ENCODE results near the gene GRM8. TPM values are rescaled to one million over a fixed set of nuclear protein-coding genes. Genes with fewer than 3 reads are reported as not detected.

Gene GRM8
- total RNA-seq, 1 donor from 2014 or later: 0.16 TPM

GRCh38 chr7:127151379-127151778 is 101.4 kb downstream of the GRM8 start:
- DNase-seq (ENCODE audit: low spot score): no peak

- no peak for DNase-seq (ENCODE audit: low spot score)
Measured at GRCh38 chr7:127150543-127150942, 102.2 kb downstream of the GRM8 start.

- DNase-seq (ENCODE audit: low spot score): no peak
Measured at GRCh38 chr7:127146746-127147536, 105.8 kb downstream of the GRM8 start.

GRCh38 chr7:127137146-127137545 is 115.6 kb downstream of the GRM8 start:
- no peak for DNase-seq (ENCODE audit: low spot score)

GRCh38 chr7:127135871-127136485 is 116.8 kb downstream of the GRM8 start:
- no peak for DNase-seq (ENCODE audit: low spot score)

- no peak for DNase-seq (ENCODE audit: low spot score)
Measured at GRCh38 chr7:127123220-127123619, 129.5 kb downstream of the GRM8 start.

- DNase-seq (ENCODE audit: low spot score): no peak
Measured at GRCh38 chr7:127119517-127119916, 133.2 kb downstream of the GRM8 start.

GRCh38 chr7:127114742-127115265 is 137.9 kb downstream of the GRM8 start:
- no peak for DNase-seq (ENCODE audit: low spot score)

GRCh38 chr7:127107601-127108007 is 145.1 kb downstream of the GRM8 start:
- no peak for DNase-seq (ENCODE audit: low spot score)

- DNase-seq (ENCODE audit: low spot score): no peak
Measured at GRCh38 chr7:127093340-127093739, 159.4 kb downstream of the GRM8 start.

- no peak for DNase-seq (ENCODE audit: low spot score)
Measured at GRCh38 chr7:127091620-127092019, 161.1 kb downstream of the GRM8 start.

GRCh38 chr7:127089146-127089545 is 163.6 kb downstream of the GRM8 start:
- no peak for DNase-seq (ENCODE audit: low spot score)

GRCh38 chr7:127081539-127081938 is 171.2 kb downstream of the GRM8 start:
- DNase-seq (ENCODE audit: low spot score): no peak

GRCh38 chr7:127080576-127080975 is 172.2 kb downstream of the GRM8 start:
- no peak for DNase-seq (ENCODE audit: low spot score)

GRCh38 chr7:127066974-127067373 is 185.8 kb downstream of the GRM8 start:
- no peak for DNase-seq (ENCODE audit: low spot score)

- no peak for DNase-seq (ENCODE audit: low spot score)
Measured at GRCh38 chr7:127059475-127059874, 193.3 kb downstream of the GRM8 start.

- DNase-seq (ENCODE audit: low spot score): no peak
Measured at GRCh38 chr7:127057918-127058317, 194.8 kb downstream of the GRM8 start.

GRCh38 chr7:127056202-127056601 is 196.5 kb downstream of the GRM8 start:
- no peak for DNase-seq (ENCODE audit: low spot score)

GRCh38 chr7:127047521-127047920 is 205.2 kb downstream of the GRM8 start:
- DNase-seq (ENCODE audit: low spot score): no peak

GRCh38 chr7:127041689-127042452 is 210.9 kb downstream of the GRM8 start:
- DNase-seq (ENCODE audit: low spot score): no peak

- DNase-seq (ENCODE audit: low spot score): no peak
Measured at GRCh38 chr7:127040042-127040441, 212.7 kb downstream of the GRM8 start.

- no peak for DNase-seq (ENCODE audit: low spot score)
Measured at GRCh38 chr7:127039541-127039940, 213.2 kb downstream of the GRM8 start.
